RWPE1 (cell line): ENCODE measurements around the gene FFAR4.

Source experiments
- CTCF ChIA-PET: fragments of 350-600 bp; sonication (Branson Sonifier 250); formaldehyde crosslinking; extraction: SDS; loops from one replicate; lab custom pipeline; 2021; lab: Yijun Ruan, JAX
- POLR2A ChIA-PET: fragments of 400-600 bp; formaldehyde crosslinking; extraction: SDS; loops from one replicate; lab custom pipeline; 2020; ENCODE audit warnings: antibody characterized with exemption; ENCODE audit not compliant: low non-redundant PET; lab: Yijun Ruan, JAX
- DNase-seq: peaks from one replicate; pipeline ENCODE4 v3.0.0; 2012; ENCODE audit warnings: low spot score
- H3K27ac ChIP-seq: fragments of 450-650 bp; 2 replicates; pipeline ENCODE4 v1.5.1; 2017
- TF ChIP-seq, protein P1 (sequence below): fragments of 450-650 bp; conservative IDR thresholded peaks from 2 replicates; pipeline ENCODE4 v1.5.1; 2017; ENCODE audit warnings: low read depth, mild to moderate bottlenecking

FFAR4 gene

DNA sequence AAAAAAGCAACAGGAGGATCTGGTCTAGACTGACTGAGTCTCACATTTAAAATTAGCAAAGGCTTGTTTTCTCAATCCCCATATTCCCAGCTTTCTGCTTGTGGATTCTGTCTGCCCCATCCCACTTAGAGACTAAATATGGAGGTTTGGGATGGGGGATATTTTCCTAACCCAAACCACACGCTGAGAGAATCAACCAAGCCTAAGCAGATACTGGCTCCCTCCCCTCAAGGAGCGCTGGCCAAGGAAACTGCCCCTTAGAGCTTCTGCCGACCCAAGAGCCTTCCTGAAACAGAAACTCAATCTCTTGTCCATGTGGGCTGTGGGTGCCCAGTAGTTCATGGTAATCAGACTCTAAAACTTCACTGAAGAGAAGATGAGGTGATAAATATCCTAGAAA lies 3.9 kb downstream of the FFAR4 start:
- TF ChIP-seq, protein P1, sequence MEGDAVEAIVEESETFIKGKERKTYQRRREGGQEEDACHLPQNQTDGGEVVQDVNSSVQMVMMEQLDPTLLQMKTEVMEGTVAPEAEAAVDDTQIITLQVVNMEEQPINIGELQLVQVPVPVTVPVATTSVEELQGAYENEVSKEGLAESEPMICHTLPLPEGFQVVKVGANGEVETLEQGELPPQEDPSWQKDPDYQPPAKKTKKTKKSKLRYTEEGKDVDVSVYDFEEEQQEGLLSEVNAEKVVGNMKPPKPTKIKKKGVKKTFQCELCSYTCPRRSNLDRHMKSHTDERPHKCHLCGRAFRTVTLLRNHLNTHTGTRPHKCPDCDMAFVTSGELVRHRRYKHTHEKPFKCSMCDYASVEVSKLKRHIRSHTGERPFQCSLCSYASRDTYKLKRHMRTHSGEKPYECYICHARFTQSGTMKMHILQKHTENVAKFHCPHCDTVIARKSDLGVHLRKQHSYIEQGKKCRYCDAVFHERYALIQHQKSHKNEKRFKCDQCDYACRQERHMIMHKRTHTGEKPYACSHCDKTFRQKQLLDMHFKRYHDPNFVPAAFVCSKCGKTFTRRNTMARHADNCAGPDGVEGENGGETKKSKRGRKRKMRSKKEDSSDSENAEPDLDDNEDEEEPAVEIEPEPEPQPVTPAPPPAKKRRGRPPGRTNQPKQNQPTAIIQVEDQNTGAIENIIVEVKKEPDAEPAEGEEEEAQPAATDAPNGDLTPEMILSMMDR: no peak
- DNase-seq: no peak
- H3K27ac ChIP-seq: no peak overlapping the region
- CTCF ChIA-PET: no interaction called here
- POLR2A ChIA-PET: no interaction called here

DNA sequence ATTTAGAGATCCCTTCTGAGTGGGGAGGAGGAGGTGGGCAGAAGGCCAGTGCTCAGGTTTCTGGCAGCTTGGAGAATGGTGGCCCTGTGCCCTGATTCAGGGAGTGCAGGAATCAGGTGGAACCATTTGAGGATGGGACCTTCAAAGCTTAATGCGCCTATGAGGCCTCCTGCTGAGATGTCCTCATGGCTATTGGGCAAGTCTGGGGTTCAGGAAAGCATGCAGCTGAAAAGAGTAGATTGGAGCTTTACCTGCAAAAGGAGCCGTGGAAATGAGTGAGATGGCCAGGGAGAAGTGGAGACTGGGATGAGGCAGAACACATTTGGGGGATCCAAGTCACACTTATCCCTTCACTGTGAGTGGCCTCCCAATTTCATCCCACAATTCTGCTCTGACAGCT lies 6.1 kb downstream of the FFAR4 start:
- ChIA-PET POLR2A (no interaction called here), CTCF (no interaction called here)
- no peak overlapping the region for H3K27ac ChIP-seq
- no peak for DNase-seq
- TF ChIP-seq, protein P1: no peak

DNA sequence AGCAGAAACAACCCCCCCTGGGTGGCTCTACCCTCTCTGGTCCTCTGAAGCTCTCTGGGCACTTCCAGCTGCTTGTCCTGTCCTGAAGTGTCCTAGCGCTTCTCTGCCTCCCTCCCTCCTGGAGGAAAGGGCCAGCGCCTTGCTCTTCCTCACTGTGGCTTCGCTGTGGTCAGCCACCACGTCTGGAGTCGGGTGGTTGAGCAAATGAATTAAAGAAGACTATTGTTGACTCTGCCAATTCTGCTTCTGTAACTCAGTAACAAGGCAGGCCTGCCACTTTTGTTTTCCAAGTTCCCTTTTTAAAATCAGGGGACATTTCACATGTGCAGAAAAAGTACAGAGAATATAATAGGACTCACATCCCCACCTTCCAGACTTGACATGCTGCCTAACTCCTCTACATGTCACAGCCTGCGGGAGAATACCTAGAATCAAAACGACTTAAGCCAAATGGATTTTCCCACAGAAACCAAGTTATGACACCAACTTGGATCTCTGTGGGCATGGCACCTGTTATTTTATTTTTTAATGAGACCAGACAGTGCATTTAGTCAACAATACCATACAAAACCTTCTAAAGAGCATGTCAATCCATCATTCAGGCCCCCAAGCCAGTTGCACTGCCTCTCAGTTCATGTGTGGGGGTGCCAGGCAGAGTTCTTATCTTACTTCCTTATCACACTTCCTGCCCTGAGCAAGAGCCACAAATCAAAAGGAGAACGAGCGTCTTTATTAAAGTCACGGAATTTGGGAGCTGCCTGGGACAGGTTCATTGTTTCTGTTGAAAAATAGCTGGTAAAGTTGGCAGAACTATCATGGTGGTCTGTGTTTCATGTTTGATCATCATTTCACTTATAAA lies 6.8 kb downstream of the FFAR4 start:
- ChIA-PET CTCF (interaction anchor here (0.7 kb wide), 1 partner anchor 120 kb away, joined by 3 read pairs; no protein-coding TSS in a partner anchor), POLR2A (no interaction called here)
- no peak for DNase-seq
- TF ChIP-seq, protein P1: no peak
- H3K27ac ChIP-seq: no peak overlapping the region

DNA sequence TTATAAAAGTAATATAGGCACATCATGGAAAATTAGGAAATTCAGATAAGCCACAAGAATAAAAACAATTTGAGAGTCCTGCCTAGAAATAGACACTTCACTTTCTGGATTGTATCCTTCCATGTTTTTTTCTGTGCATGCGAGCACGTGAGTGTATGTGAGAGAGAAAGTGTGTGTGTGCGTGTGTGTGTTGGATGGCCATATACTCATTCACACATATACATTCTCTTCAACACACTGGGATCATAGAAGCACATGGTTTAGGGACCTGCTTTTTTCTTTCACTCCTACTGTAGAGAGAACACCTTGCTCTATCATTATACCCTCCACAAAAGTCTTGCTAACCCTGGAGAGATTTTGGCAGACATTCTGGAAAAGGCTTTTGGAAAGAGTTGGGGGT lies 7.5 kb downstream of the FFAR4 start:
- H3K27ac ChIP-seq: no peak overlapping the region
- ChIA-PET POLR2A (no interaction called here), CTCF (interaction anchor here (0.7 kb wide), 1 partner anchor 120 kb away, joined by 3 read pairs; no protein-coding TSS in a partner anchor)
- DNase-seq: no peak
- TF ChIP-seq, protein P1: no peak

DNA sequence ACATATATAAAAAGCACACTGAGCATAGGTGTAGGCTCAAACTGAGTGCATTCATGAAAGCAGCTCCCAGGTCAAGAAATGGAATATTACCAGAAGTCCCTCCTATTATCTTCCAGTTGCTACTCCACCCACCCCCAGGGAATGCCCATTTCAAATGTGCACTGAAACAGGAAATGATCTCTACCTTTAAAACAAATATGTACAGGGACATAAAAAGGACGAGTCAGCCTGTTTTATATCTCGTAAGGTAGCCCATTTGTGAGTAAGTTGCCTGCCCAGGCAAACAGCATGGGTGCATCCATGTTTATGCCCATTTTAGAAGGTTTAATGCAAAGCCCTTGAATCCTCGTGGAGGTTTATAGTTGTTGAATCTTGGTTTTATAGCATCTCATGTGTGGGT lies 10.4 kb downstream of the FFAR4 start:
- CTCF ChIA-PET: no interaction called here
- no peak for DNase-seq
- POLR2A ChIA-PET: no interaction called here
- TF ChIP-seq, protein P1: no peak
- H3K27ac ChIP-seq: no peak overlapping the region

DNA sequence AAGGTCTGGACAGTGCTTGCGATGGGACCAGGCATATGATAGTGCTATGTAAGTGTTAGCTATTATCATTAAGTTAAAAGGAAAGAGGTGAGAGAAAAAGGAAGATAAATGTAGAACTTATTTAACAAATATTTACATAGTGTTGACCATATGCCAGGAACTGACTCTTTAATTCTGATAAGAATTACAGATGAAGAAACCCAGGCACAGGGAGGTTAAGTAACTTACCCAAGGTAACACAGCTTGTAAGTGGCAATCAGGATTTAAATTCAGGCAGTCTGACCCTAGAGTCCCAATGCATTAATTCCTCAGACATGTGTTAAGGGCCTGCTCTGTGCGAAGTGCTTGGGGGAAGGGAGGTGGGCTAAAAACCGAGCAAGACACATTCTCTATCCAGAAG lies 11.1 kb downstream of the FFAR4 start:
- TF ChIP-seq, protein P1: no peak
- ChIA-PET POLR2A (no interaction called here), CTCF (interaction anchor here (0.6 to 0.7 kb wide), 3 partner anchors 26 to 526 kb away, joined by 3 to 4 read pairs (median 3); no protein-coding TSS in a partner anchor)

More for the DNA sequence above, 11.1 kb downstream of the FFAR4 start:
- no peak for DNase-seq
- H3K27ac ChIP-seq: no peak overlapping the region
